ENCODE measurements around the gene CROCC2.

DNA sequence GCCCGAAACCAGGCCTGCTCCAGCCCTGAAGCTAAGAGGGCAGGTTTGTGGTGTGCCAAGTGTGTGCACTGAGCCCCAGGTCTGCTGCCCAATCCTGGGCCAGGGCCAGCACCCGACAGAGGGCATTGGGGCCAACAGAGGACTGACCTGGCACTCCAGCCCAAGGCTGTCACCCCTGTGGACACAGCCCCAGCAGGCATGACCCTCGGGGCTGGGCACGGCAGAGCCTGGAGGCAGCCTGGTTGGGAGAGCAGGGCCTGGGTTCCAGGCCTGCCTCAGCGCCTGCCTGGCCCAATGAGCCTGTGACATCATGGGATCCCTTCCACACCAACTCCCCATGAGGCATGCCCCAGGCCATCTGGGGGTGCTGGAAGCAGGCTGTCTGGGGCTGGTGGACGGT lies 81.5 kb downstream of the CROCC2 start:
- TF ChIP-seq CTCF (IDR thresholded peaks at IDR 0.05), result no peak
- no peak for TF ChIP-seq POLR2AphosphoS5 (IDR thresholded peaks at IDR 0.05)
